Breast epithelium (tissue), 3 donors: ENCODE data around the gene TBL1XR1.

Experiments used
- CTCF ChIP-seq, 3 donors: fragments of 450-650 bp; IDR thresholded peaks; one replicate each; pipeline ENCODE4 v1.5.1; 2016 to 2017; ENCODE audit warnings: antibody characterized with exemption in 3 of 3, mild to moderate bottlenecking in 3 of 3, moderate library complexity in 3 of 3
- POLR2A ChIP-seq: fragments of 450-650 bp; IDR thresholded peaks from one replicate; pipeline ENCODE4 v1.6.1; 2016; ENCODE audit warnings: antibody characterized with exemption, mild to moderate bottlenecking, moderate library complexity
- POLR2AphosphoS5 ChIP-seq, 3 donors: sonication (generic); formaldehyde crosslinking; IDR thresholded peaks; one replicate each; pipeline ENCODE4 v1.6.1; 2017; ENCODE audit warnings: antibody characterized with exemption in 3 of 3

GRCh38 chr3:177062052-177062732, 135.1 kb downstream of the TBL1XR1 start:
- TF ChIP-seq POLR2AphosphoS5 (IDR thresholded peaks at IDR 0.05): no peak
- no peak for TF ChIP-seq CTCF (IDR thresholded peaks at IDR 0.05)
- TF ChIP-seq POLR2A: no peak
